T-helper 22 cell (primary cell): Measurements from ENCODE around the gene PTPRN2.

Source experiments
- DNase-seq: peaks from one replicate; pipeline ENCODE4 v3.0.0-alpha.2; 2020; ENCODE audit warnings: low read depth

Gene PTPRN2

GRCh38 chr7:158252837-158253669 is 334.6 kb downstream of the PTPRN2 start:
- DNase-seq, result no peak

- DNase-seq, result no peak
Measured at GRCh38 chr7:158252081-158252836, 335.4 kb downstream of the PTPRN2 start.

- DNase-seq, result no peak
Measured at GRCh38 chr7:158251061-158251965, 336.3 kb downstream of the PTPRN2 start.

- DNase-seq, result no peak
Measured at GRCh38 chr7:158249692-158250091, 337.9 kb downstream of the PTPRN2 start.

- no peak for DNase-seq
Measured at GRCh38 chr7:158248816-158249215, 338.8 kb downstream of the PTPRN2 start.

GRCh38 chr7:158247758-158248487 is 339.7 kb downstream of the PTPRN2 start:
- DNase-seq, result no peak

GRCh38 chr7:158246960-158247673 is 340.5 kb downstream of the PTPRN2 start:
- no peak for DNase-seq

- no peak for DNase-seq
Measured at GRCh38 chr7:158246272-158246959, 341.2 kb downstream of the PTPRN2 start.

- DNase-seq, result no peak
Measured at GRCh38 chr7:158245724-158246041, 341.9 kb downstream of the PTPRN2 start.

- no peak for DNase-seq
Measured at GRCh38 chr7:158244873-158245723, 342.5 kb downstream of the PTPRN2 start.

- no peak for DNase-seq
Measured at GRCh38 chr7:158244430-158244829, 343.2 kb downstream of the PTPRN2 start.

GRCh38 chr7:158241919-158242318 is 345.7 kb downstream of the PTPRN2 start:
- no peak for DNase-seq

- DNase-seq, result no peak
Measured at GRCh38 chr7:158240801-158241200, 346.8 kb downstream of the PTPRN2 start.

- no peak for DNase-seq
Measured at GRCh38 chr7:158239290-158239981, 348.2 kb downstream of the PTPRN2 start.

- no peak for DNase-seq
Measured at GRCh38 chr7:158238616-158239289, 348.9 kb downstream of the PTPRN2 start.

- no peak for DNase-seq
Measured at GRCh38 chr7:158237672-158238335, 349.8 kb downstream of the PTPRN2 start.

GRCh38 chr7:158236400-158236799 is 351.2 kb downstream of the PTPRN2 start:
- no peak for DNase-seq

GRCh38 chr7:158235862-158236261 is 351.8 kb downstream of the PTPRN2 start:
- no peak for DNase-seq
